ENCODE results near the gene CD207. TPM values are rescaled to one million over a fixed set of nuclear protein-coding genes. Genes with fewer than 3 reads are reported as not detected.
"Not testable (repeated sequence)": the region's sequence is repeated elsewhere in the genome, so short reads cannot be mapped to it uniquely, and the experiment has no call there.

Gene CD207
- total RNA-seq = 0.41 TPM
- long read RNA-seq = 0 reads

GRCh38 chr2:70835643-70836042, at the start of gene CD207:
Gene CD207, minus strand, starts transcription at chr2:70835816. Its CDS starts 40 bp downstream, at chr2:70835776.
- DNase-seq (ENCODE audit: missing footprints) (no peak), ATAC-seq (no peak)
- intact Hi-C loops (cut with DNase I) = no loop called here

GRCh38 chr2:70878543-70878942, 42.9 kb upstream of the CD207 start:
- ATAC-seq; intact Hi-C loops (cut with DNase I); DNase-seq (ENCODE audit: missing footprints): not testable (repeated sequence)

GRCh38 chr2:70876138-70876537, 40.5 kb upstream of the CD207 start:
- ATAC-seq; DNase-seq (ENCODE audit: missing footprints); intact Hi-C loops (cut with DNase I): not testable (repeated sequence)

- DNase-seq (ENCODE audit: missing footprints) = no peak
- intact Hi-C loops (cut with DNase I) = no loop called here
- no peak for ATAC-seq
Measured at GRCh38 chr2:70873541-70873940, 37.9 kb upstream of the CD207 start.

- ATAC-seq (peak; percentile 94), DNase-seq (ENCODE audit: missing footprints) (peak; percentile 91)
- intact Hi-C loops (cut with DNase I) = loop anchor here (2.0 kb wide), 2 partner anchors 49 to 77 kb away; no protein-coding TSS in a partner anchor
Measured at GRCh38 chr2:70871398-70872211, 36.0 kb upstream of the CD207 start.

GRCh38 chr2:70870790-70871189, 35.2 kb upstream of the CD207 start:
- no peak for DNase-seq (ENCODE audit: missing footprints)
- intact Hi-C loops (cut with DNase I) = loop anchor here (2.0 kb wide), 2 partner anchors 50 to 78 kb away; no protein-coding TSS in a partner anchor
- ATAC-seq = no peak

- DNase-seq (ENCODE audit: missing footprints) (no peak), ATAC-seq (no peak)
- intact Hi-C loops (cut with DNase I) = no loop called here
Measured at GRCh38 chr2:70868970-70869369, 33.4 kb upstream of the CD207 start.

GRCh38 chr2:70861777-70862625, 26.4 kb upstream of the CD207 start:
- peak; percentile 80 for ATAC-seq
- intact Hi-C loops (cut with DNase I) = loop anchor here (2.0 to 5.0 kb wide), 3 partner anchors 59 to 85 kb away; partner anchors contain the start of gene FIGLA
- peak; percentile 85 for DNase-seq (ENCODE audit: missing footprints)

GRCh38 chr2:70855667-70856066, 20.1 kb upstream of the CD207 start:
- intact Hi-C loops (cut with DNase I) = no loop called here
- ATAC-seq (no peak), DNase-seq (ENCODE audit: missing footprints) (no peak)

GRCh38 chr2:70854411-70854810, 18.8 kb upstream of the CD207 start:
- no peak for ATAC-seq
- intact Hi-C loops (cut with DNase I) = no loop called here
- DNase-seq (ENCODE audit: missing footprints) = no peak

GRCh38 chr2:70852824-70853223, 17.2 kb upstream of the CD207 start:
- ATAC-seq (no peak), DNase-seq (ENCODE audit: missing footprints) (no peak)
- intact Hi-C loops (cut with DNase I) = no loop called here

- ATAC-seq (no peak), DNase-seq (ENCODE audit: missing footprints) (no peak)
- intact Hi-C loops (cut with DNase I) = no loop called here
Measured at GRCh38 chr2:70851704-70852103, 16.1 kb upstream of the CD207 start.

GRCh38 chr2:70850925-70851324, 15.3 kb upstream of the CD207 start:
- intact Hi-C loops (cut with DNase I) = no loop called here
- ATAC-seq = no peak
- DNase-seq (ENCODE audit: missing footprints) = no peak

GRCh38 chr2:70842401-70842800, 6.8 kb upstream of the CD207 start:
- intact Hi-C loops (cut with DNase I) = no loop called here
- ATAC-seq (no peak), DNase-seq (ENCODE audit: missing footprints) (no peak)

GRCh38 chr2:70837980-70838925, 2.6 kb upstream of the CD207 start:
- ATAC-seq = no peak
- no peak for DNase-seq (ENCODE audit: missing footprints)
- intact Hi-C loops (cut with DNase I) = no loop called here

GRCh38 chr2:70834881-70835280, 735 bp downstream of the CD207 start:
- no peak for ATAC-seq
- no peak for DNase-seq (ENCODE audit: missing footprints)
- intact Hi-C loops (cut with DNase I) = no loop called here

- intact Hi-C loops (cut with DNase I) = no loop called here
- ATAC-seq (no peak), DNase-seq (ENCODE audit: missing footprints) (no peak)
Measured at GRCh38 chr2:70834106-70834505, 1.5 kb downstream of the CD207 start.

- ATAC-seq = no peak
- intact Hi-C loops (cut with DNase I) = no loop called here
- no peak for DNase-seq (ENCODE audit: missing footprints)
Measured at GRCh38 chr2:70833246-70833645, 2.4 kb downstream of the CD207 start.

GRCh38 chr2:70832386-70832785, 3.2 kb downstream of the CD207 start:
- DNase-seq (ENCODE audit: missing footprints) = no peak
- intact Hi-C loops (cut with DNase I) = no loop called here
- ATAC-seq = no peak
